ENCODE results near the gene PICALM. TPM values are rescaled to one million over a fixed set of nuclear protein-coding genes. Genes with fewer than 3 reads are reported as not detected.

Gene PICALM
- total and polyA plus RNA-seq, 2 of the 4 experiments (the other 2 are of a cell fraction) = 235 to 453 TPM

DNA sequence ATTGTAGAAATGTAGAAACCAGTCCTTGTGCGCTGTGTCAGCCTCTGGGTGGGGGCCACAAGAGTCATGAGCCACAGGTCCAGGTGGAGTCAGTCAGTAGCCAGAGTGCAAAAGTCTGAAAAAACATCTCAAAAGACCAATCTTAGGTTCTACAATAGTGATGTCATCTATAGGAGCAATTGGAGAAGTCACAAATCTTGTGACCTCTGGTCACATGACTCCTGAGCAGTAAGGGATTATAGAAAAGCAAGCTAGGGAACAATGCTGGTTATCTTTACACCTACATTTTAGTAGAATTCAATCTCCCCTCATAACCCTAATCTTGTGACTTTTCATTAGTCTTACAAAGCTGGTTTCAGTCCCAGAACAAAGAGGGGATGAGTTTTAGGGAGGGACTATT, 131.0 kb downstream of the PICALM start:
- no TSS peak for BruUV-seq (replicated peaks)
- Histone ChIP-seq H2AFZ (replicated peaks; ENCODE audit: low read length, poor library complexity) (no peak overlapping the region), H3K27me3 (ENCODE audit: control insufficient read depth, insufficient read depth, low read length) (no peaks in the 10 kb centered on the region), H3K9me3 (ENCODE audit: control insufficient read depth, insufficient read depth, low read length) (0 out of 2 replicates have a peak, but pooled peaks cover 2% of the 10 kb centered on the region), H3K4me2 (ENCODE audit: low read depth, low read length) (no peak overlapping the region), H2BK120ac (ENCODE audit: low read depth, low read length) (no peak overlapping the region), H3K56ac (ENCODE audit: extremely low read depth, insufficient read depth, low read length) (no peak overlapping the region), H3K23ac (ENCODE audit: low read depth, low read length) (no peak overlapping the region), H2BK15ac (ENCODE audit: low read depth, low read length) (no peak overlapping the region), H3K18ac (ENCODE audit: low read depth, low read length) (no peak overlapping the region), H3K9me1 (ENCODE audit: insufficient read depth, low read length) (no peaks in the 10 kb centered on the region; the same call in 1 of the 2 replicates), H3K36me3 (ENCODE audit: control insufficient read depth, insufficient read depth, low read length) (no peaks in the 10 kb centered on the region), H3K79me1 (ENCODE audit: low read depth in 1 of 2, low read length in 2 of 2) (no peaks in the 10 kb centered on the region), H3K4me1 (ENCODE audit: control insufficient read depth, insufficient read depth, low read length) (no peaks in the 10 kb centered on the region), H2AK5ac (ENCODE audit: low read depth, low read length) (no peak overlapping the region), H3K4me3 (ENCODE audit: insufficient read depth, low read depth, low read length) (no peak overlapping the region), H3K9ac (ENCODE audit: low read depth, low read length) (no peak overlapping the region), H3K4ac (ENCODE audit: low read depth, low read length) (no peak overlapping the region), H2BK20ac (ENCODE audit: low read depth, low read length) (no peak overlapping the region), H3K14ac (replicated peaks; ENCODE audit: low read depth, low read length) (no peak overlapping the region), H4K91ac (ENCODE audit: insufficient read depth, low read depth, low read length) (no peak overlapping the region), H4K5ac (ENCODE audit: low read depth, low read length) (no peak overlapping the region), H3K27ac (ENCODE audit: insufficient read depth, low read length) (no peak overlapping the region), H2AK9ac (replicated peaks; ENCODE audit: low read depth, low read length, poor library complexity) (no peak overlapping the region), H4K20me1 (ENCODE audit: insufficient read depth, low read length) (no peaks in the 10 kb centered on the region), H2BK5ac (ENCODE audit: low read depth, low read length, poor library complexity, severe bottlenecking) (no peak overlapping the region), H4K8ac (ENCODE audit: low read depth in 2 of 2, low read length in 2 of 2) (no peak overlapping the region)
- no CpG with 5 or more reads among the region's 1 CpG for WGBS, 2 experiments (ENCODE audit: extremely low coverage in 2 of 2, insufficient read length in 1 of 2)
- ChIA-PET CTCF (no interaction called here), POLR2A (ENCODE audit: unreplicated experiment) (no interaction called here)
- in situ Hi-C loops (cut with MboI; ENCODE audit: low sequenced_read_pairs) = no loop called here
- dilution Hi-C loops (cut with HindIII; ENCODE audit: low sequenced_read_pairs, unreplicated experiment) = no loop called here
- ATAC-seq (ENCODE audit: low read depth) = no peak
- intact Hi-C loops (cut with micrococcal nuclease) = loop anchor here (5.0 kb wide), 1 partner anchor 36 kb away; no protein-coding TSS in a partner anchor
- no peak for TF ChIP-seq RCOR1 (IDR thresholded peaks at IDR 0.05; ENCODE audit: insufficient replicate concordance, low read length)
- TF ChIP-seq, protein P1, sequence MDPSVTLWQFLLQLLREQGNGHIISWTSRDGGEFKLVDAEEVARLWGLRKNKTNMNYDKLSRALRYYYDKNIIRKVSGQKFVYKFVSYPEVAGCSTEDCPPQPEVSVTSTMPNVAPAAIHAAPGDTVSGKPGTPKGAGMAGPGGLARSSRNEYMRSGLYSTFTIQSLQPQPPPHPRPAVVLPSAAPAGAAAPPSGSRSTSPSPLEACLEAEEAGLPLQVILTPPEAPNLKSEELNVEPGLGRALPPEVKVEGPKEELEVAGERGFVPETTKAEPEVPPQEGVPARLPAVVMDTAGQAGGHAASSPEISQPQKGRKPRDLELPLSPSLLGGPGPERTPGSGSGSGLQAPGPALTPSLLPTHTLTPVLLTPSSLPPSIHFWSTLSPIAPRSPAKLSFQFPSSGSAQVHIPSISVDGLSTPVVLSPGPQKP (IDR thresholded peaks at IDR 0.05; ENCODE audit: borderline replicate concordance, low read depth, low read length) = no peak
- no peak for TF ChIP-seq MAFK (IDR thresholded peaks at IDR 0.05; ENCODE audit: low read depth, low read length)
- no peak for TF ChIP-seq RAD21 (IDR thresholded peaks at IDR 0.05; ENCODE audit: low read length)
- no peak for TF ChIP-seq SMC3 (IDR thresholded peaks at IDR 0.05; ENCODE audit: low read depth, low read length)
- no peak for TF ChIP-seq POLR2A (IDR thresholded peaks at IDR 0.05; ENCODE audit: low read depth, low read length)
- TF ChIP-seq MAZ (IDR thresholded peaks at IDR 0.05; ENCODE audit: borderline replicate concordance, low read depth, low read length) = no peak
- no peak for DNase-seq

Data from IMR-90 (cell line).